ENCODE results near the gene DDX4. TPM values are rescaled to one million over a fixed set of nuclear protein-coding genes. Genes with fewer than 3 reads are reported as not detected.
A peak's percentile ranks its signal among the peaks of the same experiment; 100 is the strongest.
"Not testable (repeated sequence)": the region's sequence is repeated elsewhere in the genome, so short reads cannot be mapped to it uniquely, and the experiment has no call there.

DDX4 gene
- polyA plus RNA-seq (ENCODE audit: insufficient read length in 3 of 3): under 1 TPM in 1 of 3 donors, not detected in 2; 0.10 TPM

DNA sequence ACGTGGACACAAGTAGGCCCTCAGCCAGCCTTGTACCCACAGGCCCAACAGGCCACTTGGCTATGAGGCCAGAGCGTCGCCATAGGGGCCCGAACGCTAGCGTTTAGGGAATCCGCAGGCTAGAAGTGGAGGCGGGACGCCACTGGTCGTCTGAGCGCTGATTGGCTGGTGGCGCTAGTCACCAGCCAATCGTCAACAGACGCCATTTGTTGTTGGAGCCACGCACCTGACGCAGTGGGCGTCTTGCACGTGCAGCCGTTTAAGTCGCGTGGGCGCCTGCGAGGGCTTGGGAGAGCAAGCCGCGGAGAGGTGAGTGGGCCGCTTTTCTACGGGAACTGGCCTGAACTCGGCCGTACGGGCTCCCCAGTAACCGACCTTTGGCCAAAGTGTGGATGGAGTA, at the start of gene DDX4:
DDX4 (plus strand) TSS at position 269 of the 400 bp plus-strand sequence. CDS start 903 bp downstream, outside the sequence.
- no peak for DNase-seq (ENCODE audit: low read depth in 3 of 3, low spot score in 2 of 3)

GRCh38 chr5:55691265-55692105, 46.4 kb upstream of the DDX4 start:
- DNase-seq (ENCODE audit: low read depth in 3 of 3, low spot score in 2 of 3): peak in 1 of 3 donors; percentile 40

GRCh38 chr5:55692106-55692417, 45.8 kb upstream of the DDX4 start:
- DNase-seq (ENCODE audit: low read depth in 3 of 3, low spot score in 2 of 3): no peak

DNA sequence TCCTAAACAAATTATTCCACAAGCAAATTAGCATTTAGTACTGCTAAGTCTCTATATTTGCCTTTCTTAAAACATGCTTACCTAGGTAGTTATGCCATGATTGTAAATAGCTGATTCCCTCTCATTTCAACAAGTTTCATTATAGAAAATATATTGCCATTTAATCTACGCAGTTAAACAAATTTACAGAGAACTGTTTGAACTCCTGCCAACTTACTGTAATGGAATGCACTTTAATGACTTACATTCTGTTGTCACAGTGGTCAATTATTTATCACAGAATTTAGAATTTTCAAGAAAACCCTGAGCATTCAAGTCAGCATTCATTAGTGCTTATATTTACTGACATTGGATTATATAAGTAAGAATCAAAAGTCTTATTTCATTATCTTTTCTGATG, 45.4 kb upstream of the DDX4 start:
- DNase-seq (ENCODE audit: low read depth in 3 of 3, low spot score in 2 of 3): no peak

DNA sequence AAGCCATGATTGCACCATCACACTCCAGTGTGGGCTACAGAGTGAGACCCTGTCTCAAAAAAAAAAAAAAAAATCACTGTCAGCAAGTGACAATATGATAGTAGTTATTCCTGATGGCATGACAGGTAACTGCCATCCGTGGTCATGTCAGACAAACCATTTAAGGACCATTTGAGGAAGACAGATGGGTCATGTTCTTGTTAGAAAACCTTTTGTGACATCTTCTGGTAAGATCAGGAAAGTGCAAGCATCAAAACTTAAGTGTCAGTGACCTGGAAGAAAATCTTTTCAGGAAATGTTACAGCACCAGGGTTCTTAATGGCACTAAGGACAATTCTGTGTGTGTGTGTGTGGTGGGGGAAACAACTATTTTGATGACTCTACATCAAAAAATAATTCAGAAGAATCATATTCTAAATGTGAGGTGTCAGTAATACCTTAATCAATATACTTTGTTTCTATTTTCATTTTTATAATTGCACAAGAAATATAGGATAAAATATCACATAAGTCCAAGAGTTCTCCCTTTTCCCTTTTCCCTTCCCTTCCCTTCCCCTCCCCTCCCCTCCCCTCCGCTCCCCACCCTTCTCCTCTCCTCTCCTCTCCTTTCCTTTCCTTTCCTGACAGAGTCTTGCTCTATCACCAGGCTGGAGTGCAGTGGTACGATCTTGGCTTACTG, 43.6 kb upstream of the DDX4 start:
- DNase-seq (ENCODE audit: low read depth in 3 of 3, low spot score in 2 of 3): no peak

DNA sequence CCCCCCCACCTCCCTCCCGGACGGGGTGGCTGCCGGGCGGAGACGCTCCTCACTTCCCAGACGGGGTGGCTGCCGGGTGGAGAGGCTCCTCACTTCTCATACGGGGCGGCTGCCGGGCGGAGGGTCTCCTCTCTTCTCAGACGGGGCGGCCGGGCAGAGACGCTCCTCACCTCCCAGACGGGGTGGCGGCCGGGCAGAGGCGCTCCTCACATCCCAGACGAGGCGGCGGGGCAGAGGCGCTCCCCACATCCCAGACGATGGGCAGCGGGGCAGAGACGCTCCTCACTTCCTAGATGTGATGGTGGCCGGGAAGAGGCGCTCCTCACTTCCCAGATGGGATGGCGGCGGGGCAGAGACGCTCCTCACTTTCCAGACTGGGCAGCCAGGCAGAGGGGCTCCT, 41.2 kb upstream of the DDX4 start:
- not testable (repeated sequence) for DNase-seq (ENCODE audit: low read depth in 3 of 3, low spot score in 2 of 3)

DNA sequence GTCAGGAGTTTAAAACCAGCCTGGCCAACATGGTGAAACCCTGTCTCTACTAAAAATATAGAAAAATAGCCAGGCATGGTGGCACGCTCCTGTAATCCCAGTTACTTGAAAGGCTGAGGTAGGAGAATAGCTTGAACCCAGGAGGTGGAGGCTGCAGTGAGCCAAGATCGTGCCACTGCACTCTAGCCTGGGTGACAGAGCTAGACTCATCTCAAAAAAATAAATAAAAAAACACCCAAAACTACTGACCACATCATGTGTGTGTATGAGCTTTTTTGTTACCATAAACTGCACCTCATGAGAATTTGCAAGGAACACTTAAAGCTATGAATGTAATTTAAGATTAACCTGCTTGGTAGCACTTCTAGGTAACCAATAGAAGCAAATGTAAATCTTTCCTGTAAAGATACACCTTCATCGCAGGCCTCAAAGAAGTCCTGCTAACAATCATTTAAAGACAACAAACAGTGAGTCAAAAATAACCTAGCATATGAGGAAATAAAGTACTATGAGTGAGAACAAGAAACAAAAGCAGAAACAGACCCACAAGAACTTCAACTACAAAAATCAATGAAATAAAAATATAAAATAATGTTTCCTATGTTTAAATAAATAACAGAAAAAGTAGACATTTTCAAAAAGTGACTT, 38.7 kb upstream of the DDX4 start:
- no peak for DNase-seq (ENCODE audit: low read depth in 3 of 3, low spot score in 2 of 3)

GRCh38 chr5:55700745-55701144, 37.1 kb upstream of the DDX4 start:
- no peak for DNase-seq (ENCODE audit: low read depth in 3 of 3, low spot score in 2 of 3)

GRCh38 chr5:55701462-55702103, 36.3 kb upstream of the DDX4 start:
- no peak for DNase-seq (ENCODE audit: low read depth in 3 of 3, low spot score in 2 of 3)

DNA sequence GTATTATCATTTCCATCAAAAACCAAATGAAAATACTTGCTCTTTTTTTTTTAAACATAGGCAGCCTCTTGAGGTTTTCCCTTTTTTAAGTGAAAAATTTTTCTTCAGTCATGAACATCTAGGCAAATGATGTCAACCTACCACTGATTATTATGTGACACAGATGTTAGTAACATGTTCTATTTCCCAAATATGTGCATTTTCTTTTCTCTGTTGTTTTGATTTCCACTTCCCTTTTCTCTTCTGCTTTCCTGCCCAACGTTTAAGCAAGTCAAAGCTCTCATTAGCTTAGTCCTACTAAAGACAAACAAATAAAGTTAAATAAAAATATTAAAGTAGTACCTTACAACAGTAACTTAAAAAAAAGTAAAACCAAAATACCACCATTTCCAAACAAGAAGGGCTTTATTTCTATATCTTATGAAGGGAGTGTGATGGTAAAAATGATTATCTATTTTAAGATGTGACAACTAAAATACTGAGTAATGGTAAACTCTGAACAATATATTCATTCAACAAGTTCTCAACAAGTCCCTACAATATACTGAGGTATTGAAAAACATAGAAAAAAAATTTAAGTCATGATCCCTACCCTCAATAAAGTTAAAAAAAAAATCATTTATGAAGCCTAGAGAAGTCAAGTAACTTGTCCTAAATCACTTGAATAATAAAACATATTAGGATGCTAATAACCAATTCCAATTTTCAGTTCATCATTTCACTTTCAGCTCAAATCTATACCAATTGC, 35.1 kb upstream of the DDX4 start:
- DNase-seq (ENCODE audit: low read depth in 3 of 3, low spot score in 2 of 3): no peak

- no peak for DNase-seq (ENCODE audit: low read depth in 3 of 3, low spot score in 2 of 3)
These were observed 31.6 kb upstream of the DDX4 start for GRCh38 chr5:55706230-55706629.

- no peak for DNase-seq (ENCODE audit: low read depth in 3 of 3, low spot score in 2 of 3)
These were observed 29.1 kb upstream of the DDX4 start for GRCh38 chr5:55708732-55709131.

DNA sequence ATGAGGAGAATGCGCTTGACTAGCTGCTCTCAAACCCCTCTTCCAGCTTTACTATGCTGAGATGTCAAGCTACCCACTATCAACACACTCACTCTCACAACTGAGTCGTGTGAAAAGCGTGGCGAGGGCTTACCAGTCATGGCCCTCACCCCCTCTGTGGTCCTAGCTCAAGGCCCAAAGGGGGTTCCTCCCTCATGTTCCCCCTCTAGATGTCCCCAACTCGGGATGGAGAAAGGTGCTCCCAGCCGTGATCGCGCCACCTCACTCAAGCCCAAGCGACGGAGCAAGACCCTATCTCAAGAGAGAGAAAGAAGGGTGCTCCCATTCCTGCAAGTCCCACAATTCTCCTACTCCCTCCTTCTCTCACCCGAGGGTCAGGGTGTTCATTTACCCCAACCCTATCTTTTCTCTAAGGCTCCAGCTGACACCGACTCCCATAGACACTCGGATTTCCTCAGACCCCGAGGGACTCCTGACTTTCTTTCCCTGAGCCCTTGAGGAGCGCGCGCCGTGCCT, 26.3 kb upstream of the DDX4 start:
- no peak for DNase-seq (ENCODE audit: low read depth in 3 of 3, low spot score in 2 of 3)

DNA sequence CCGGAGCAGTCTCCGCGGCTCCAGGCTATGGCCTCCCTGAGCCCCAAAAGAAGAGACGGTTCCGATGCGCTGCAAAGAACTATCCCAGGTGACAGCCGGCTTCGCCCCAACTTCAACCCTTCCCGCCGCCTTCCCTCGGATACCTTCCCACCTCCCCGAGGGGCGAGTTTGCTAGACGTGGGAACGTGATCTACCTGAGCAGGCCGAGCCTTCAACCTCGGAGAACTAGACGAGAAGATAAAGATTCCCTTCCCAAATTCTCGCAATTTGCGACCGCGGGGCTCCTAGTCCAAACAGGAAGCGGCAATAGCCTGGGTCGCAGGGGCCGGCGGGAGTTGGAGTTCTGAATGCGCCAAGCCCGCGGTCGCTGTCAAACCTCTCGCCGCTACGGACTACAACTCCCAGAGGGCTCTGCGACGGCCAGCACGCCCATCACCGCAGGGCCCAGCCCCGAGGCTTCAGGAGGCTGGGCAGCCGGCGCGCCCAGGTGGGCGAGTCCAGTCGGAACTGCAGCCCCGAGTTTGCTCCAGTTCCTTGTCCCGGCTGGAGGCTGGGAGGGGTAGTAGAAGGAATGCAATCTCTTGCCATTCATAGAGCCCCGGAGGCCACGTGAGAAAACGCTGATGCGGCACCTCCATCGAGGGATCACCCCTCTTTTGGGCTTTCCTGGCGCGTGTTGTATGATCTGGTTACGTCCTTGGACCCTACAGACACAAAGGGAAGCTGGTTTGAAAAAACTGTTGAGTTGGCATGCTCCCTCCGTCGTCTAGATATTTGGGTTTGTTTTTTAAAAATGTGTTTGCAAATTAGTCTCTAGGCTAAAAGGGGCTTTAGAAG, 25.6 kb upstream of the DDX4 start, which contains the start of gene SLC38A9:
SLC38A9 (minus strand) TSS at position 302 of the 837 bp plus-strand sequence. CDS start 14,366 bp downstream, outside the sequence.
- DNase-seq (ENCODE audit: low read depth in 3 of 3, low spot score in 2 of 3): peak; percentile 79 to 90 (median 84)

DNA sequence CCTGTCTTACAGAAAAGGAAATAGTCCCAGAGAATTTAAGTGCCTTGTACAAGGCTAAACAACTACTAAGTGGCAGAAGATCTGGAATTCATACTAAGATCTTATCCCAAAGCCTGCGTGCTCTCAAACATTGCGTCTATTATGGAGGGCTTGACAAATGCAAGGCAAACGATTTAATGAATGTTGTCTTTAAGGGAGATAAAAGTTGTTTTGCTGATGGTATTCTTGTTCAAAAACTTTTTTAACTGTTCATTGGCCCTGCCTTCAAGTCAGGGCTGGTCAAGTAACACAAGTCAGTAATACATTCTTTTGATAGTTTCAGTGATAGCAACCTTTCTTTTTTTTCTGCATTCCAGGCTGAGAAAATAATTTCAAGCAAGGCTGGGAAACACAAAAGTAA, 24.0 kb upstream of the DDX4 start:
- DNase-seq (ENCODE audit: low read depth in 3 of 3, low spot score in 2 of 3): no peak

DNA sequence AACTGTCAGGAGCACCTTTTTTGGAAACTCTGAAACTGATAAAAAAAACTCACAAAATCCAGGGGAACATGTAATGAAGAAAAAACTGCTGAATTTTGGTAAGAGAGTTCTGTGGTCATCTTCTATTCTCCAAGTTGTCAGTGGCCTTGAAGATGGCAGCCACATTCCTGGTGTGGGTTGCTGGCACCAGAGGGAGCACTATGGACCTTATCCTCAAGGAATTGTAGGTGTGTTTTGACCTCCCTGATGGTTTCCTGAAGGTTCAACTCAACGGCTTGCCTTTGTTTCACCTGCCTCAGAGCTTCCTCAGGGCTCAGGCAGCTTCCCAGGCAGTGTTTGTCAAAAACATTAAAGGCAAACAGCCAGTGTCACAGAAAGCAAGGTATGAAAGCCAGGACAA, 23.5 kb upstream of the DDX4 start:
- DNase-seq (ENCODE audit: low read depth in 3 of 3, low spot score in 2 of 3): no peak

GRCh38 chr5:55714749-55715148, 23.1 kb upstream of the DDX4 start:
- DNase-seq (ENCODE audit: low read depth in 3 of 3, low spot score in 2 of 3): no peak

- no peak for DNase-seq (ENCODE audit: low read depth in 3 of 3, low spot score in 2 of 3)
These were observed 22.3 kb upstream of the DDX4 start for GRCh38 chr5:55715519-55716078.

DNA sequence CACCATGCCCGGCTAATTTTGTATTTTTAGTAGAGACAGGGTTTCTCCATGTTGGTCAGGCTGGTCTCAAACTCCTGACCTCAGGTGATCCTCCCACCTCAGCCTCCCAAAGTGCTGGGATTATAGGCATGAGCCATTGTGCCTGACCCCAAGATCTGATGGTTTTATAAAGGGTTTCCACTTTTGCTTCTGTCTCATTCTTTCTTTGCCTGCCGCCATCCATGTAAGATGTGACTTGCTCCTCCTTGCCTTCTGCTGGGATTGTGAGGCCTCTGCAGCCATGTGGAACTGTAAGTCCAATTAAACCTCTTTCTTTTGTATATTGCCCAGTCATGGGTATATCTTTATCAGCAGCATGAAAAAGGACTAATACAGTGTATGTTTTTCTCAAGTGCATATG, 18.8 kb upstream of the DDX4 start:
- not testable (repeated sequence) for DNase-seq (ENCODE audit: low read depth in 3 of 3, low spot score in 2 of 3)

Data from right renal cortex interstitium (tissue), 3 donors.